ENCODE results near the gene NDUFS6.
"Not testable (repeated sequence)": the region's sequence is repeated elsewhere in the genome, so short reads cannot be mapped to it uniquely, and the experiment has no call there.

Gene NDUFS6

DNA sequence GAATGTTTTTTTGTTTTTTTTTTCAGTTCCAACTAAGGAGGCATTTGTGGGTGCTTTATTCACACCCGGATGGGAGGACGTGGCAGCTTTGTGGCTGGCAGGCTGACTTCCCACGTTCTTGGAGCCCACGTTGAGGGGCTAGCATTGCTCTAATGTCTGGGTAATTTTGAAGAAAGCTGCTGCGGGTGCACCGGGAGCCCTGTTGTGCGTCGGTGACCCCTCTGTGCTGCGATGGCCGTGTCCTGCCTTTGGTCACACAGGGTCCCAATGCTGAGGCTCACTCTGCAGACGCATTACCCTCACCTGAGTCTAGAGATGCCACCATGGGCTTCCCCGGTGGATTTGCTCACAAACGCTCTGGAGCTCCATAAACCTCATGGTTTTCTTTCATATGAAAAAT lies 34.2 kb downstream of the NDUFS6 start:
- no peak for DNase-seq

DNA sequence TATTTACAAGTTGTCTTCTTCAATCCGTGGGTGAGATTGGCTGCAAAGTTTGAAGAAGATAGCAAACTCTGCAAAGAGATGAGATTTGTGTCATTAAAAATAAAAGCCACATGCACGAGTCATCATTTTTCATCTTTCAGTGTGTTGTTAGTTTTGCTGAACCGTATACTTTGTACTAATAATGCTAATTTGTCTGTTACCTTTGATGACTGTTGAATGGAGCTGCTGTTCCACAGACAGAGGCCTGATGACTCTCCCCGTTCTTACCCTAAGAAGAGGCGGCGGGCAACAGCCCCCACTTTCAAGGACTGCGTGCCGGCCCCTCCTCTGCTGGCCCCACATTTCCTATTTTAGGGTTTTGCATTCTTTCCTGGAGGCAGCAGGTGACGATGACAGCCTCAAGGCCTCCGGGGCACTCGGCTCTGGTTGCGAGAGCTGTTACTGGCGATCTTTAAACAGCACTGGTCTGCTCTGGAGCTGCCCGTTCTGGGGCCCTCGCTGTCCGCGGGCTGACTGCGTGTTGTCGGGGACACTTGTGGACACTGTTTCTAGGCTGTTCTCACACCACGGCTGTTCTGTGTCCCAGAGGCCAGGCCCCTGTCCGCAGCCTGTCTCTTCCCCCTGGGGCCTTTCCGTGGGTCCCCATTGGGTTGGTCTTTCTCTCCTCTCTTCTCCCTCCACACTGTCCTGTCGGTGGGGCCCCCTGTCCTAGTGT lies 35.1 kb downstream of the NDUFS6 start:
- DNase-seq, result no peak

GRCh38 chr5:1836891-1837880 lies 36.0 kb downstream of the NDUFS6 start:
- DNase-seq, result no peak

- DNase-seq, result no peak
Measured at GRCh38 chr5:1838013-1838412, 36.8 kb downstream of the NDUFS6 start.

DNA sequence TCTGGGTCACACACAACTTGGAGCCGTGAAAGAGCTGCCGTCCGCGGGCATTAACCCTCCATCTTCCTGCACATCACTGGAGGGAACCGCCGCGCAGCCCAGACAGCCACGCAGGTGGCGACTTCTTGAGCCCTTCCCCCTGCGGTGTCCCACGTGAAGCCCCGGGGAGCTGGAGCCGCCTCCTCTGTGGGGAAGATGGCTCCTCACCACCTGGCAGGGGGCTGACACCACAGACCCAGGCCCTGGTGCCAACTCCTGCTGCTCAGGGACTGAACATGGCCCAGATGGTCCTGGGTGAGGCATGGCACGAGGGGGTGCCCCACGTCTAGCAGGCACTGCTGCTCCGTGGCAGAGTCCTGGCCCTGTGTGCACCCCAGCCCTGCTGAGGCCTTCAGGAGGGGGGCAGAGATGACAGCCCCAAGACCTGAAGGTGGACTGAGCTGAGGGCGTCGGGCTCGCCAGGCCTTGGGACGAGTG lies 38.9 kb downstream of the NDUFS6 start:
- DNase-seq, result no peak

- DNase-seq, result no peak
Measured at GRCh38 chr5:1840741-1841521, 39.7 kb downstream of the NDUFS6 start.

GRCh38 chr5:1842004-1842819 lies 41.0 kb downstream of the NDUFS6 start:
- no peak for DNase-seq

DNA sequence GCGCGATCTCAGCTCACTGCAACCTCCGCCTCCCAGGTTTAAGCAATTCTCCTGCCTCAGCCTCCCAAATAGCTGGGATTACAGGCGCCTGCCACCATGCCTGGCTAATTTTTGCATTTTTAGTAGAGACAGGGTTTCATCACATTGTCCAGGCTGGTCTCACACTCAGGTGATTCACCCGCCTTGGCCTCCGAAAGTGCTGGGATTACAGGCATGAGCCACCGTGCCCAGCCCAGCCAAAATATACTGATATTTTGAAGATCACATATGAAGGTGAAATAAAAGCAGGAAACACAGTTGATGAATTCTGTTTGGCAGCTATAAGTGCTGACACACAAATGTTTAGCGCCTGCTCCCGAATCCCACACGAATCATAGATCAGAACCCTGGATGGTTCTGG lies 42.6 kb downstream of the NDUFS6 start:
- DNase-seq, result not testable (repeated sequence)

DNA sequence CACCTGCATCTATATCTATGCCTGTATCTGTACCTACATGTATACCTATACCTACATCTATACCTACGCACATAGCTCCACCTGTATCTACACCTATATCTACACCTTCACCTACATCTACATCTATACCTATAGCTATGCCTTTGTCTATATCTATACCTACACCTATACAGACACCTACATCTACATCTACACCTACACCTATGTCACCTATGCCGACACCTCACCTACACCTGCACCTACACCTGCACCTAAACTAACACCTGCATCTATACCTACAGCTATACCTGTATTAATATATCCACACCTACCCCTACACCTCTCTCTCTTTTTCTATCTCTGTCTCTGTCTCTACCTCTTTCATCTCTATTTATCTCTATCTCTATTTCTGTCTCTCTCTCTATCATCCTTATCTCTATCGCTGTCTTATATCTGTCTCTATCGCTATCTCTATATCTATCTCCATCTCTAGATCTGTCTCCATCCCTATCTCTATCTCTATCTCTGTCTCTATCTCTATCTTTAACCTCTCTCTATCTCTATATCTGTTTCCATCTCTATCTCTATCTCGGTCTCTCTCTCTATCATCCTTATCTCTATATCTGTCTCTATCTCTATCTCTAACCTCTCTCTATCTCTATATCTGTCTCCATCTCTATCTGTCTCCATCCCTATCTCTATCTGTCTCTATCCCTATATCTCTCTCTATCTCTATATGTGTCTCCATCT lies 43.7 kb downstream of the NDUFS6 start:
- DNase-seq, result no peak

DNA sequence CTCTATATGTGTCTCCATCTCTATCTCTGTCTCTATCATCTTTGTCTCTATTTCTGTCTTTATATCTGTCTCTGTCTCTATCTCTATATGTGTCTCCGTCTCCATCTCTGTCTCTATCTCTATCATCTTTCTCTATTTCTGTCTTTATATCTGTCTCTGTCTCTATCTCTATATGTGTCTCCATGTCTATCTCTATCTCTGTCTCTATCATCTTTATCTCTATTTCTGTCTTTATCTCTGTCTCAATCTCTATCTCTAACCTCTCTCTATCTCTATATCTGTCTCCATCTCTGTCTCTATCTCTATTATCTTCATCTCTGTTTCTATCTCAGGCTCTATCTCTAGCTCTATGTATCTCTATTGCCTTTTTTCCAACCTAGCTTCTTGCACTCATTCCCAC lies 44.5 kb downstream of the NDUFS6 start:
- no peak for DNase-seq

GRCh38 chr5:1846583-1846982 lies 45.4 kb downstream of the NDUFS6 start:
- DNase-seq, result no peak

GRCh38 chr5:1847056-1847455 lies 45.8 kb downstream of the NDUFS6 start:
- no peak for DNase-seq

DNA sequence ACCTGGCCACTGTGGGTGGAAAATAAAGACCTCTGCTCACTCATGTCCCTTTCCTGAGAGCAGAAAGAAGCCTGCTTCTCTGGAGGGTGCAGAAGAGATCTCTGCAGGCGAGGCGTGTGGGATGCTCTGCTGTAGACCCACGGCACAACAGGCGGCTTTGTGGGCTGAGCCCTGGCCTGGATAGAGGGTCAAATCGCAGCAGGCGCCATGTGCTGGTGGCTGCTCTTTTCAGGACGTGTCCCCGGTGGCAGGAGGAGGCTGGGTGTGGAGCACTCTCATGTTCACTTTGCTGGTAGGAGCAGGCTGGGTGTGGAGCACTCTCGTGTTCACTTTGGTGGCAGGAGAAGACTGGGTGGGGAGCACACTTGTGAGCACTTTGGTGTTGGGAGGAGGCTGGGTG lies 46.4 kb downstream of the NDUFS6 start:
- no peak for DNase-seq

DNA sequence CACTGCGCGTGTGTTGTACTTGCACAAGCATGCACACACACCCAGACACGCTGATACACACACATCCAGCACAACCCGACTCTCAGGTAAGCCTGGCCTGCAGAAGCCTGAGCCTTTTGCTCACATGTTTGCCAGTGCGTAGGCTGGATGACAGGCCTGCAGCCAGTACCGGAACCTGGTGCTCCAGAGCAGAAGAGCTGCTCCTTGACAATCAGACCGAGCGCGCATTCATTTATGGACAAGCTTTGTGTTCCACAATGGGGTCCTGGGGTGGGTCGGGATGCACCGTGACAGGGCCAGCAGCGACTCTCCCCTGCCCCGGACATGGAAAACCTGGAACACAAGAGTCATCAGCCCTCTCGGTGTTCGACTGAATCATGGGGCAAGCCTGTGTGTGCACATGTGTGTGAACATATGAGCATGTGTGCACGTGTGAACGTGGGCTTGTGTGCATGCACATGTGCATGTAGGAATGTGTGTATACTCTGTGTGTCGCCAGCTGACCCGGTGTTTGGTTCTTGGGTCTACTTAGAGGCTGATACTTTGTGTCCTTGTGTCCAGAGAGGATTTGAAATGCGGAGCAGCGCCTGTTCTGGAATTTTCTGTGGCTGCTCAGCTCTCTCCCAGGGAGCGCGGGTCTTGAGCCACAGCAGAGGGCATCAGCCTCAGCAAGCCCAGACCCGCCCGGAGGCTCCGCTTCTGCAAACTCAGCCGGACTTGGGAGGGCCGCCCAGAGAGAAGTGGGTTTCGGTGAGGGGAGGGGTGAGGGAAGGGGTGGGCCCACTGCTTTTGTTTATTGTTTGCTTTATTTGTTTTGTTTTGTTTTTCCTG lies 49.3 kb downstream of the NDUFS6 start:
- DNase-seq, result no peak

DNA sequence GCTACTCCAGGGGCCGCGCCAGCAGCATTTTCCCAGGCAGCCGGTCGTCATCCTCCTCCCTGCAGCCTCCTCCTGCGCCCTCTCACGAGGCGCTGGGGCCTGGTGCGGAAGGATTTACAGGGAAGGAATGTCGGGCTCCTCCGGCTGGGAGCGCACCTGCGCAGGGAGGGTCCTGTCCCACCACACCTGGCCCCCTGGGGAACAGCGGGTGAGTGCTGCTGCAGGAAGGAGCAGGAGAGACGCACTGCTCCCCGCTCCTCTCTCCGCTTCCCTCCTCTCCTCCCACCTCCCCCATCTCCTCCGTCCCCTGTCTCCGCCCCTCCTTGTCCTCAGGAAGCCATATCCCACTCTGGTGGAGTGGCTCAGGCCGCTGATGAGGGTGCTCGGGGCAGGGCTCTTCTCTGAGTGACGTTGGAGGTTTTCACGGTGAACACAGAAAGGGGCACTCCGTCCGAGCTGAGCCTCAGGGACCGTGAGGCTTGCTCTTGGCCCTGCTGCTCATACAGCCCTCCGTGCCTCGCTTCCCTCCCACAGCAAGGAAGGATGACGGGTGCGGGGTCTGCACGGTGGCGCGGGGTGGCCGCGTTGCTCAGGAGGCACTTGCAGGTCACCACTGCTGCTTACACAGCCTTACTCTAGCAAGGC lies 50.2 kb downstream of the NDUFS6 start:
- no peak for DNase-seq

DNA sequence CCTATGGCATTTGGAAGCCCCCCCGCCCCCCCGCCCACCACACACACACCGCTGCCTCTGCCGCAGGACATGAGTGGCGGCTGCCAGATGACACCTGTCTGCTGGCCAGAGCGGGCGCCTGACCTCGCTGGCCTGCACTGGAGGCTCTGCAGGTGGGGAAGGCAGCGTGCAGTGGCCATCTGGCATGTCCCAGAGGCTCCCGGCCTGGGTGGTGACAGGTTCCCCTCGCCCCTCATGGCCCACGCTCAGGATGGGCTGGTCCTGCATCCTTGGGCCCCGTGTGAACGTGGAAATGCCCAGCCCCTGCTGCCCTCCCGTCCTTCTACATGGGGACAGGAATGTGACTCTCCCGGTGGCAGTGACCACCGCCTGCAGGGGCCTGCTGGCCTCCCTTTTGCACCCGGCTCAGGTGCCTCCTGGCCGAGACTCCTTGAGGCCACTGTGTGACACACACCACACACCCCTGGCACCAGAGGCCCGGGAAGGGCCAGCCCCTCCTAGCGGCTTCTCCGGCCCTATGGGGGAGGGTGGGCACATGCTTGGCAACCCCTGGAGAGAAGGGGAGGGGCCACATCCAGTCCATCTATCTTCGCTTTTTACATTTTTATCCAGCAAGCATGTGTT lies 51.2 kb downstream of the NDUFS6 start:
- no peak for DNase-seq

- no peak for DNase-seq
Measured at GRCh38 chr5:1853531-1853930, 52.3 kb downstream of the NDUFS6 start.

- DNase-seq, result no peak
Measured at GRCh38 chr5:1855075-1855474, 53.9 kb downstream of the NDUFS6 start.

DNA sequence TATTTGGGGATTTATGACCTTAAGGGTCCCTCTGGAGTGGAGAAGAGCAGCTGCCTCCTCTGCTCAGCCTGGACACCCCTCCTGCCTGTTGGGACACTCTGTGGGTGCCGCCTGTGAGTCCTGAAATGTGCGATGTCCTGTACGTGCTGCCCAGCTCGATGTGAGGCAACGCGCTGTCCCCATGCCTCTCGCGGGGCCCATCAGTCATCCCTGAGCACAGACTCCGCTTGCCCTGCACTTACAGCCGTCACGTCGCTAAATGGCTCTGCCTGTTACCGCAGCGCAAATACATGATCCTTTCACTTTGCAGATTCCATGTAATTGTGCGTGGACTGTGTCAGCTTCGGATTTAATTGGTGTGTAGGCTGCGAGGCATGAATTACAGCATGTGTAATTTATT lies 54.4 kb downstream of the NDUFS6 start:
- DNase-seq, result no peak
